ENCODE data around the gene SLC16A1.
A peak's percentile ranks its signal among the peaks of the same experiment; 100 is the strongest.
"Not testable (repeated sequence)": the region's sequence is repeated elsewhere in the genome, so short reads cannot be mapped to it uniquely, and the experiment has no call there.

Gene SLC16A1

GRCh38 chr1:112955773-112956543 lies at the start of gene SLC16A1:
SLC16A1 (minus strand) TSS chr1:112956196; CDS start chr1:112929308, 26,888 bp downstream.
- DNase-seq, result peak; percentile 96

- DNase-seq, result no peak
Measured at GRCh38 chr1:113003751-113004690, 48.0 kb upstream of the SLC16A1 start.

GRCh38 chr1:113002297-113002696 lies 46.3 kb upstream of the SLC16A1 start:
- no peak for DNase-seq

GRCh38 chr1:112998592-112999235 lies 42.7 kb upstream of the SLC16A1 start:
- DNase-seq, result peak; percentile 30

GRCh38 chr1:112997781-112998180 lies 41.8 kb upstream of the SLC16A1 start:
- no peak for DNase-seq

GRCh38 chr1:112995890-112996289 lies 39.9 kb upstream of the SLC16A1 start:
- no peak for DNase-seq

GRCh38 chr1:112995021-112995420 lies 39.0 kb upstream of the SLC16A1 start:
- not testable (repeated sequence) for DNase-seq

- no peak for DNase-seq
Measured at GRCh38 chr1:112992780-112993179, 36.8 kb upstream of the SLC16A1 start.

GRCh38 chr1:112991402-112992120 lies 35.6 kb upstream of the SLC16A1 start:
- DNase-seq, result no peak

- no peak for DNase-seq
Measured at GRCh38 chr1:112990271-112990670, 34.3 kb upstream of the SLC16A1 start.

- DNase-seq, result no peak
Measured at GRCh38 chr1:112988367-112988766, 32.4 kb upstream of the SLC16A1 start.

- DNase-seq, result no peak
Measured at GRCh38 chr1:112985123-112985522, 29.1 kb upstream of the SLC16A1 start.

GRCh38 chr1:112983537-112984131 lies 27.6 kb upstream of the SLC16A1 start:
- DNase-seq, result no peak

GRCh38 chr1:112982853-112983536 lies 27.0 kb upstream of the SLC16A1 start:
- DNase-seq, result no peak

- no peak for DNase-seq
Measured at GRCh38 chr1:112982328-112982727, 26.3 kb upstream of the SLC16A1 start.

GRCh38 chr1:112981834-112982233 lies 25.8 kb upstream of the SLC16A1 start:
- DNase-seq, result not testable (repeated sequence)

- no peak for DNase-seq
Measured at GRCh38 chr1:112981426-112981825, 25.4 kb upstream of the SLC16A1 start.

GRCh38 chr1:112975336-112975735 lies 19.3 kb upstream of the SLC16A1 start:
- DNase-seq, result no peak

GRCh38 chr1:112974646-112975045 lies 18.6 kb upstream of the SLC16A1 start:
- no peak for DNase-seq

GRCh38 chr1:112973788-112974187 lies 17.8 kb upstream of the SLC16A1 start:
- no peak for DNase-seq

GRCh38 chr1:112971006-112971405 lies 15.0 kb upstream of the SLC16A1 start:
- no peak for DNase-seq

GRCh38 chr1:112964347-112964746 lies 8.4 kb upstream of the SLC16A1 start:
- DNase-seq, result no peak

Measured in right hindlimb (tissue), 1 donor.